HEK293T (cell line): ENCODE data around the gene ALDH8A1.

Experiments
- BHLHE40 ChIP-seq: fragments of 450-650 bp; IDR thresholded peaks from 2 replicates; pipeline ENCODE4 v1.6.1; 2016; ENCODE audit warnings: mild to moderate bottlenecking, moderate library complexity, borderline replicate concordance
- FOXK2 ChIP-seq: fragments of 450-650 bp; IDR thresholded peaks from 2 replicates; pipeline ENCODE4 v1.6.1; 2016; ENCODE audit warnings: mild to moderate bottlenecking
- FOXM1 ChIP-seq: fragments of 450-650 bp; IDR thresholded peaks from 2 replicates; pipeline ENCODE4 v1.6.1; 2017; ENCODE audit warnings: mild to moderate bottlenecking, borderline replicate concordance
- HDGF ChIP-seq: fragments of 450-650 bp; IDR thresholded peaks from 2 replicates; pipeline ENCODE4 v1.6.1; 2017; ENCODE audit warnings: antibody characterized with exemption, borderline replicate concordance
- L3MBTL2 ChIP-seq: fragments of 450-650 bp; conservative IDR thresholded peaks from 2 replicates; pipeline ENCODE4 v1.6.1; 2016; ENCODE audit warnings: mild to moderate bottlenecking
- NFRKB ChIP-seq: fragments of 450-650 bp; IDR thresholded peaks from 2 replicates; pipeline ENCODE4 v1.6.1; 2016; ENCODE audit warnings: mild to moderate bottlenecking, moderate library complexity
- SUZ12 ChIP-seq: fragments of 450-650 bp; IDR thresholded peaks from 2 replicates; pipeline ENCODE4 v1.6.1; 2016; ENCODE audit warnings: mild to moderate bottlenecking
- TARDBP ChIP-seq: fragments of 450-650 bp; IDR thresholded peaks from 2 replicates; pipeline ENCODE4 v1.6.1; 2016
- ZNF384 ChIP-seq: fragments of 450-650 bp; IDR thresholded peaks from 2 replicates; pipeline ENCODE4 v1.6.1; 2016
- TF ChIP-seq, protein P1 (sequence below): fragments of 450-650 bp; IDR thresholded peaks from 2 replicates; pipeline ENCODE4 v1.6.1; 2016

DNA sequence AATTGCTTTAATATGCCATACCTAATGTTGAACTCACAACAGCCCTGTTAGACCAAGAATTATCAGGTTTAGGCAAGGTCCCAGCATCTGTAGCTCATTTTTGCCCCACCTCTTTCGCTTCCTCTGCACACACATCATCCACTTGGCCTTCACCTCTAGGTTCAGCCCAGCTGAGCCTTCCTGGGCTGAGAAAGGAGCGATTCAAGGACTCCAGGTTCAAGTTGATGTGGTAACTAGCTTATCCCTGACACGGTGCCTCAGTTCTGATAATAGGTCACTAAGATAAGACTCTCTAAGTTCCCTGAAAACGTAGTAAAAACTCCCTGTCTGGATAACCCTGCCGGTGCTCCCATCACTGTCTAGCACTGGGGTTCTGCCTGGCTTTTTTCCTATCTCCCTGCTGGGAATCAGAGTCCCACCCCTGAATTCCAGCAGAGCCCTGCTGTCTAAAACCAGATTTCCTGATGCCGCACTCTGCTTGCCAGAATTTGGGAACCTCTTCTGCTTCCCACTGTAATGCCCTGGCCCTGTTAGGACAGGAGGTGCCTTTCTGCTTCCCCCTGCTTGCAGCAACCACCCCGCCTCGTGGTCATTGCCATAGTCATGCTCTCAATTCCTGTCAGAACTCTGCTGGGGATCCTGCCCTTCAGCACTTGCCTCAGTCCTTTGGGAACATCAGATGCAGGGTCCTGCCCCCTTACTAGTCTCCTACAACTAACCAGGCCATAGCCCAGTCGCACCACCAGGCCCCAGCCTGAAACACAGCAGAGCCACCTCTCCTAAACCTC is 47.6 kb downstream of the ALDH8A1 start:
- TF ChIP-seq FOXM1 (no peak), NFRKB (no peak), BHLHE40 (no peak), SUZ12 (no peak), L3MBTL2 (no peak), ZNF384 (no peak), TARDBP (no peak), FOXK2 (no peak), HDGF (no peak)
- TF ChIP-seq, protein P1, sequence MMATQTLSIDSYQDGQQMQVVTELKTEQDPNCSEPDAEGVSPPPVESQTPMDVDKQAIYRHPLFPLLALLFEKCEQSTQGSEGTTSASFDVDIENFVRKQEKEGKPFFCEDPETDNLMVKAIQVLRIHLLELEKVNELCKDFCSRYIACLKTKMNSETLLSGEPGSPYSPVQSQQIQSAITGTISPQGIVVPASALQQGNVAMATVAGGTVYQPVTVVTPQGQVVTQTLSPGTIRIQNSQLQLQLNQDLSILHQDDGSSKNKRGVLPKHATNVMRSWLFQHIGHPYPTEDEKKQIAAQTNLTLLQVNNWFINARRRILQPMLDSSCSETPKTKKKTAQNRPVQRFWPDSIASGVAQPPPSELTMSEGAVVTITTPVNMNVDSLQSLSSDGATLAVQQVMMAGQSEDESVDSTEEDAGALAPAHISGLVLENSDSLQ: no peak
